SK-N-SH (cell line): ENCODE results near the gene NT5DC2.

Experiments used
- CTCF ChIP-seq: fragments of 200-600 bp; sonication (generic); IDR thresholded peaks from 2 replicates; pipeline ENCODE4 v1.6.1; 2017; ENCODE audit warnings: antibody characterized with exemption, mild to moderate bottlenecking, moderate library complexity
- EP300 ChIP-seq, 2 experiments: IDR thresholded peaks; 2 replicates each; pipeline versions ENCODE4 v1.4.0 to v1.6.1; 2012; ENCODE audit warnings: borderline replicate concordance in 1 of 2, low read depth in 1 of 2, low read length in 1 of 2

- TF ChIP-seq EP300 (IDR thresholded peaks at IDR 0.05; ENCODE audit: borderline replicate concordance in 1 of 2, low read depth in 1 of 2, low read length in 1 of 2) (no peak), CTCF (no peak)
Observed at GRCh38 chr3:52492059-52492458, 41.6 kb downstream of the NT5DC2 start.
